OCI-LY7 (cell line): ENCODE measurements around the gene COPA. TPM values are rescaled to one million over a fixed set of nuclear protein-coding genes. Genes with fewer than 3 reads are reported as not detected.

Experiments used
- BruUV-seq: library from RNA; stranded (reverse); fragments of 400-500 nt; replicated peaks from 2 replicates; lab custom pipeline; 2021; lab: Mats Ljungman, UMichigan
- CTCF ChIA-PET: fragments of 300-600 bp; sonication (Branson Sonifier 250); formaldehyde crosslinking; loops from one replicate; lab custom pipeline; 2022; ENCODE audit warnings: antibody characterized with exemption; ENCODE audit not compliant: unreplicated experiment; lab: Charles Lee
- POLR2A ChIA-PET: fragments of 300-600 bp; sonication (Branson Sonifier 250); formaldehyde crosslinking; loops from one replicate; lab custom pipeline; 2022; ENCODE audit warnings: antibody characterized with exemption; lab: Charles Lee
- DNase-seq: peaks from one replicate; pipeline ENCODE4 v3.0.0-alpha.2; 2015; ENCODE audit warnings: low spot score
- H2AFZ ChIP-seq: fragments of 200-600 bp; sonication (generic), shearing (Covaris generic); 2 replicates; pipeline ENCODE4 v1.6.1; 2014; ENCODE audit warnings: mild to moderate bottlenecking, antibody characterized with exemption, low read length, moderate library complexity
- H3K27ac ChIP-seq: fragments of 200-600 bp; sonication (generic); 2 replicates; pipeline ENCODE4 v1.5.1; 2014; ENCODE audit warnings: mixed run types, low read depth, mild to moderate bottlenecking, moderate library complexity, low read length, inconsistent platforms; ENCODE audit not compliant: poor library complexity, severe bottlenecking
- H3K36me3 ChIP-seq: fragments of 200-600 bp; sonication (generic); 2 replicates; pipeline ENCODE4 v1.6.1; 2014; ENCODE audit warnings: mild to moderate bottlenecking, antibody characterized with exemption, low read length, moderate library complexity, mixed read lengths; ENCODE audit not compliant: insufficient read depth
- H3K4me1 ChIP-seq: fragments of 200-600 bp; sonication (generic); 2 replicates; pipeline ENCODE4 v1.5.1; 2014; ENCODE audit warnings: mild to moderate bottlenecking, low read length; ENCODE audit not compliant: insufficient read depth, poor library complexity, severe bottlenecking
- H3K4me2 ChIP-seq: fragments of 200-600 bp; sonication (generic); 2 replicates; pipeline ENCODE4 v1.6.1; 2014; ENCODE audit warnings: mild to moderate bottlenecking, low read length
- H3K4me3 ChIP-seq: fragments of 200-600 bp; sonication (generic); 2 replicates; pipeline ENCODE4 v1.5.1; 2014; ENCODE audit warnings: mild to moderate bottlenecking, low read depth, low read length; ENCODE audit not compliant: poor library complexity, severe bottlenecking
- H3K79me2 ChIP-seq: fragments of 200-600 bp; sonication (generic); 2 replicates; pipeline ENCODE4 v1.6.1; 2016; ENCODE audit warnings: low read depth, mild to moderate bottlenecking, low read length, moderate library complexity, mixed read lengths; ENCODE audit not compliant: insufficient read depth
- H3K9me2 ChIP-seq: fragments of 200-600 bp; sonication (generic); 2 replicates; pipeline ENCODE4 v1.6.1; 2016; ENCODE audit warnings: mild to moderate bottlenecking, low read length, mixed read lengths; ENCODE audit not compliant: insufficient read depth
- H3K9me3 ChIP-seq: fragments of 200-600 bp; sonication (generic); 2 replicates; pipeline ENCODE4 v1.6.1; 2014; ENCODE audit warnings: mild to moderate bottlenecking, mixed run types, low read length, mixed read lengths
- H4K20me1 ChIP-seq: fragments of 200-600 bp; sonication (generic); 2 replicates; pipeline ENCODE4 v1.6.1; 2014; ENCODE audit warnings: mild to moderate bottlenecking, antibody characterized with exemption, low read length, moderate library complexity, mixed read lengths; ENCODE audit not compliant: insufficient read depth
- EZH2phosphoT487 ChIP-seq: fragments of 200-600 bp; sonication (generic); IDR thresholded peaks from 2 replicates; pipeline ENCODE4 v1.6.1; 2018; ENCODE audit warnings: low read depth, borderline replicate concordance, mild to moderate bottlenecking, mixed run types, antibody characterized with exemption, low read length, moderate library complexity, mixed read lengths
- intact Hi-C: fragments of 100-400 bp; cut with micrococcal nuclease; formaldehyde crosslinking; loops from one replicate; pipeline ENCODE4 v1.10.0; 2022; ENCODE audit not compliant: unreplicated experiment
- total RNA-seq, 2 experiments: library from RNA; depleted of rRNA in 1 of 2; stranded (reverse); fragments of >200 nt in 1 of 2; shearing (Covaris generic) in 1 of 2; gene quantifications; 2 replicates each; pipeline ENCODE4 v1.2.3, GENCODE V29; 2014 to 2022
- TF ChIP-seq, protein P1 (sequence below): fragments of 200-600 bp; sonication (generic); conservative IDR thresholded peaks from 2 replicates; pipeline ENCODE4 v1.5.1; 2014; ENCODE audit warnings: mild to moderate bottlenecking, antibody characterized with exemption, low read length, moderate library complexity, mixed read lengths

The COPA gene
- total RNA-seq, 2 experiments from 2014 or later: 74.2 to 138 TPM

DNA sequence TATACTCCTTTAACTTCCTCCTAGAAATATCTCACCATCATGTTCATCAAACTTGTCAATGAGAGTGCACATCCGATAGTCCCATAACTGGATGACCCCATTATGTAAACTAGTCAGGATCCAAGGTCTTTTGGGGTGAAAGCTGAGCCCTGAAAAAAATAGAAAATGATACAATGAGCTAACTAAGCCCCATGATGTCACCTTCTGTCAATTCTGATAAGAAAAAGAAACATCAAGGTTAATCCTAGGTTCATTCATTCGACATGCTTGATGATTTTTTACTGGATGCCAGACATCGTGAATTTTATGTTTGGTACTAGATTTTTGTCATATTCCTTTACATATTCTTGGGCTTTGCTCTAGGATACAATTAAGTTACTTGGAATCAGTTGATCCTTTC is 2.9 kb downstream of the COPA start:
- no peak for DNase-seq
- 0 out of 2 replicates have a peak overlapping the region, but pooled peaks have one; percentile 85 for H3K4me2 ChIP-seq
- no peak overlapping the region for H3K4me3 ChIP-seq
- BruUV-seq: no TSS peak
- no peak for TF ChIP-seq EZH2phosphoT487
- TF ChIP-seq, protein P1, sequence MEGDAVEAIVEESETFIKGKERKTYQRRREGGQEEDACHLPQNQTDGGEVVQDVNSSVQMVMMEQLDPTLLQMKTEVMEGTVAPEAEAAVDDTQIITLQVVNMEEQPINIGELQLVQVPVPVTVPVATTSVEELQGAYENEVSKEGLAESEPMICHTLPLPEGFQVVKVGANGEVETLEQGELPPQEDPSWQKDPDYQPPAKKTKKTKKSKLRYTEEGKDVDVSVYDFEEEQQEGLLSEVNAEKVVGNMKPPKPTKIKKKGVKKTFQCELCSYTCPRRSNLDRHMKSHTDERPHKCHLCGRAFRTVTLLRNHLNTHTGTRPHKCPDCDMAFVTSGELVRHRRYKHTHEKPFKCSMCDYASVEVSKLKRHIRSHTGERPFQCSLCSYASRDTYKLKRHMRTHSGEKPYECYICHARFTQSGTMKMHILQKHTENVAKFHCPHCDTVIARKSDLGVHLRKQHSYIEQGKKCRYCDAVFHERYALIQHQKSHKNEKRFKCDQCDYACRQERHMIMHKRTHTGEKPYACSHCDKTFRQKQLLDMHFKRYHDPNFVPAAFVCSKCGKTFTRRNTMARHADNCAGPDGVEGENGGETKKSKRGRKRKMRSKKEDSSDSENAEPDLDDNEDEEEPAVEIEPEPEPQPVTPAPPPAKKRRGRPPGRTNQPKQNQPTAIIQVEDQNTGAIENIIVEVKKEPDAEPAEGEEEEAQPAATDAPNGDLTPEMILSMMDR: no peak
- no peaks in the 10 kb centered on the region for H3K9me2 ChIP-seq
- peaks cover 15% of the 10 kb centered on the region; the same call in 1 of the 2 replicates for H4K20me1 ChIP-seq
- no peak overlapping the region for H3K27ac ChIP-seq
- intact Hi-C loops: loop anchor here (5.0 kb wide), 1 partner anchor 267 kb away; no protein-coding TSS in a partner anchor
- H3K9me3 ChIP-seq: no peaks in the 10 kb centered on the region
- H3K4me1 ChIP-seq: peaks cover 25% of the 10 kb centered on the region
- POLR2A ChIA-PET: no interaction called here
- peaks cover 54% of the 10 kb centered on the region for H3K36me3 ChIP-seq
- CTCF ChIA-PET: interaction anchor here (1.5 kb wide), 1 partner anchor 15 kb away, joined by 3 read pairs; no protein-coding TSS in a partner anchor
- H3K79me2 ChIP-seq: peaks cover 54% of the 10 kb centered on the region
- no peak overlapping the region for H2AFZ ChIP-seq

DNA sequence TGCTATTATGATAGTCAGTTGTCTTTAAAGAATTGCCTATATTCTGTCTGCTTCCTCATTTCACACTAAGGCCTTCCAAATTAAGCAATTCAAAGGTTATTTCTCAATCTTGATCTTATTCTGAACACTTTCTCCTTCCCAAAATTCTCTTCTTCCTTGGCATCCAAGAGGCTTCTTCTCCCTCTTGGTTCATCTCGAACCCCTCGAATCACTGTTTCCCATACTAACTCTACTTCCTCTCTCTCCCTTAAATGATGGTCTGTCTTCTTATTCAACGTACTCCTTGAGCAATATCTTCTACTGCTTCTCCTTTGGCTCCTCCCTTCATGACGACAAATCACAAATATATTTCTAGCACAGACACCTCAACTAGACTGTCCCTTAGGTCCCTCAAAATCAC is 4.5 kb downstream of the COPA start:
- no peak overlapping the region for H2AFZ ChIP-seq
- ChIA-PET POLR2A (interaction anchor here (0.6 to 0.7 kb wide), 3 partner anchors 22 to 240 kb away, joined by 3 read pairs; no protein-coding TSS in a partner anchor), CTCF (interaction anchor here (1.1 kb wide), 1 partner anchor 47 kb away, joined by 3 read pairs; no protein-coding TSS in a partner anchor)
- no peak overlapping the region for H3K4me3 ChIP-seq
- DNase-seq: no peak
- peaks cover 63% of the 10 kb centered on the region for H3K36me3 ChIP-seq
- no peaks in the 10 kb centered on the region for H3K9me2 ChIP-seq
- no peaks in the 10 kb centered on the region for H3K9me3 ChIP-seq
- intact Hi-C loops: no loop called here
- peaks cover 16% of the 10 kb centered on the region for H3K4me1 ChIP-seq
- TF ChIP-seq EZH2phosphoT487: no peak
- TF ChIP-seq, protein P1: no peak
- no TSS peak for BruUV-seq
- H3K27ac ChIP-seq: no peak overlapping the region
- H4K20me1 ChIP-seq: peaks cover 15% of the 10 kb centered on the region; the same call in 1 of the 2 replicates
- peaks cover 40% of the 10 kb centered on the region for H3K79me2 ChIP-seq
- no peak overlapping the region for H3K4me2 ChIP-seq

DNA sequence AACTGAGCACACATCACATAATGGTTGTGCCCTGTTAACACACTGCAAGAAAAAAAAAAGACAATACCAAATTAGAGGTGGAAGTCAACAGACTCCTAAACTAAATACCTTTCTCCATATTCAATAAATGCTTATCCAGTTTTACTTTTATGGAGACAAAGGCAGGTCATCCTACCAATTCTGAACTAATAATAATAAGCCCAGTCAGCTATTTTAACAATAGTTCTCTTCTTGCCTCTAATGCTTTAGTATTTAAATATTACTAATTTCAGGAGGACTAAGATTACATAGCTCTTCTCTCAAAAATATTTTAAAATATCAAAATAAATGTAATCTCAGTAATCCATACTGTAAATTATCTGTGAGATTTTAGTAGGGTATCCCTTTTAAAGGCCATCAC is 10.5 kb downstream of the COPA start:
- POLR2A ChIA-PET: interaction anchor here (1.0 to 1.3 kb wide), 2 partner anchors 11 to 40 kb away, joined by 3 read pairs; partner anchors contain the start of genes COPA and NCSTN
- Histone ChIP-seq H4K20me1 (no peaks in the 10 kb centered on the region), H3K9me3 (no peaks in the 10 kb centered on the region), H2AFZ (no peak overlapping the region), H3K4me1 (no peaks in the 10 kb centered on the region), H3K79me2 (peaks cover 6% of the 10 kb centered on the region; the same call in 1 of the 2 replicates), H3K9me2 (no peaks in the 10 kb centered on the region), H3K4me3 (no peak overlapping the region), H3K4me2 (no peak overlapping the region), H3K27ac (no peak overlapping the region), H3K36me3 (peaks cover 94% of the 10 kb centered on the region)
- intact Hi-C loops: no loop called here
- CTCF ChIA-PET: no interaction called here
- DNase-seq: no peak
- BruUV-seq: no TSS peak
- no peak for TF ChIP-seq EZH2phosphoT487
- TF ChIP-seq, protein P1: no peak
